ENCODE data around the gene CASD1.

The CASD1 gene

DNA sequence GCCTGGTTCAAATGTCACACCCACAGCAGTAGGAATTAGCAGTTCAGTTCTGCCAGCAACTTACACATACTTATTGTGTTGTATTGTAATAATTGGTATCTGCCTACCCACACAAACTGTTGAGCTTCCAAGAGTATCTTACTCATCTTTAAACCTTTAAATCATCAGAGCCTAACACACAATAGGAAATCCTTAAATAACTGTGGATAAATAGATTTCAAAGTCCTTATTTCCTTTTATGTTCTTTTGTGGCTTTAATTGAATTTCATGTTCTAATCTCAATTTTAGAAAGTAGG, 3.9 kb downstream of the CASD1 start:
- no peak for DNase-seq

DNA sequence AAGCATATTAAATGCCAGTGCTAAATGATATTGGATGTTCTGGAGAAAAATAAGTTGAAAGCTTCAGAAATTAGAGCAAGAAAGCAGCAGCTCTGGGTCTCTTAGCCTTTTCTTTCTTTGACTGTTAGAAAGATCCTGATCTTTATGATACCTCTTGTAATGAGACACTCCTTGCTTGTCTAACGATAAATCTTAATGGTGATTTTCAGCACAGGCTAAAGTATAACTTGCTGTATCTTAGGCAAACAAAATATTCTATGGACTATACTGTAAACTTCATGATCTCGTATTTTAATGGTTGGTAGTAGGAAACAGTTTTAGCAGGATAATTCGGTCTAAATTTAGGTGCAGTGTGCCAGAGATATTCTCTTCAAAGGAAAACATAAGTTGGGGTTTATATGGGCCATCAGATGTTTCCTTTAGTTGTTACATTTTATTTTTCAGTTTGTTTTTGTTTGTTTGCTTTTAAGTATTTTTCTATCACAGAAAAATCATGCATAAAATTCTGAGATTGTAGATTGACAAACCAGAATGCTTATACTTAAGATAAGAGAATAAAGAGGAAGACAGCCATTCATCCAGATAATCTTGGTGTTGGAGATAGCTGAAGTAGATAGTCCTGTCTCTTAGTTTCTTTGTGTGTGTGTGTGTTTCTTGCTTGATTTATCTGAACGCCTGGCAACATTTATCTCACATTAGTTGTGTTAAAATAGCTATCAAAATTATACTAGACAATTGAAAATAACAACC, 4.7 kb downstream of the CASD1 start:
- DNase-seq, result no peak

DNA sequence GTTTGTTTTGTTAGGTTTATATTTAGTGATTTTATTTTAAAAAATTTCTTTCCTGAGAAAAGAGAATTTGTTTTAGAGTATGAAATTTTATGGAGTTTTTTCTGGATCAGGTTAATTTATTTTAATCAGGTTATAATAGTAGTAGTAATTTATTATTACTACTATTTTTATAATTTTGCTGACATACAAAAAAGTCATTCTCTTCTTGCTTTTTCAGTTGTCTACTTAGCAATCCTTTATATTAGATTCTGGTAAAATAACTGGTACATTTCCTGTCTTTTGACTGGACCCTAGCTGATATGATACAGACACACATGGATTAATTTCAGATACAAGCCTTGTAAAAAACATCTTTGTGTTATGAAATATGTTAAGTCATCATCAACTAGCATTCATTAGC, 5.3 kb downstream of the CASD1 start:
- no peak for DNase-seq

DNA sequence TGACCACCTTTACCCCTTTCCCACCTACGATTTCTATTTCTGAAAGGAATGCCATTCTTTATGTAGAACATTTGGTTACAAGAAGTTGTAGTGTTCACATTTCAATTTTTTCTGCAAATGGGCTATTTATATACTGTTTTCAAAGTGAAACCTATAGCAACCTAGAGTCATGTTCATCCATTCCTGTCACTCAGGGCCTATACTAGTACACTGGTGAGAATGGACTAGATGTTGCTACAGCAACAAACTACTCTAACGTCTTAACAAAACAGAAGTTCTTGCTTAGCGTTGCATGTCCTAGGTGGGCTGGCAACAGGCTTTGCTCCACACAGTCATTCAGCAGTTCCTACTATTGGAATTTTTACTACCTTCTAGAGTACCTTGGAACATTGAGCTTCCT, 16.3 kb downstream of the CASD1 start:
- no peak for DNase-seq

DNA sequence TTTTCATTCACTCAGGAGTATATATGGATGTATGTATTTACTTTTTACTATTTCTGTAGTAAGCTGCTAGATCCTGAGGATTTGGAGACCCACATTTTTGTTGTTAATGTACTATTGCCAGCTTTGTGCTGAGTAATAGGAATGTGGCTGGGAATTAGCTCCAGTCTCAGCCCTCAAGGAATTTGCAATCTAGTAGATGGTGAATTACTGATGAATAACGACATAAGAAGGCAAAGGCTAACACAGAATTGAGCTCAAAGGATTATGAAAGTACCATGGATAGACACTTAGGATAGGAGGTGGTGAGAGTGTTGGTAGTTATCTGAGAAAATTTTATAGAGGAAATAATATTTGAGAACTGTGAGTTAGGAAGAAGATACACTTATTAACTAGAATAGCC, 19.9 kb downstream of the CASD1 start:
- DNase-seq, result no peak

DNA sequence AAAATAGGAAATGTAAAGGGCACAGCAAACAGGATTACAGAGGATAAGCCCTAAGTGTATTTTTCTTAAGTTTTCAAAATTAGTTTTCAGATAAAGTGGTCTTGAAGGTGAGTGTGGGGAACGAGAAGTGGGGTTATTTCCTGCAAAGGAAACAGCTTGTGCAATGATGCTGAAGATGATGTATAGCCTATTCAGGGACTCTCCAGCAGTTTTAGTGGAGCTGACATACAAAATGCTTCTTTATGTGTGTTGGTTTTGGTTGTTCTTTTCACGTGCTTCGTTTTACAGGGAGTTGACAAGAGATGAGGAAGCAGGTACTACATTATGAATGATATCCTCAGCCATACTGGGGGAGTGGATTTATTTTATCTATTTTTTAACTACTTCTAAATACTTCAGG, 20.5 kb downstream of the CASD1 start:
- no peak for DNase-seq

DNA sequence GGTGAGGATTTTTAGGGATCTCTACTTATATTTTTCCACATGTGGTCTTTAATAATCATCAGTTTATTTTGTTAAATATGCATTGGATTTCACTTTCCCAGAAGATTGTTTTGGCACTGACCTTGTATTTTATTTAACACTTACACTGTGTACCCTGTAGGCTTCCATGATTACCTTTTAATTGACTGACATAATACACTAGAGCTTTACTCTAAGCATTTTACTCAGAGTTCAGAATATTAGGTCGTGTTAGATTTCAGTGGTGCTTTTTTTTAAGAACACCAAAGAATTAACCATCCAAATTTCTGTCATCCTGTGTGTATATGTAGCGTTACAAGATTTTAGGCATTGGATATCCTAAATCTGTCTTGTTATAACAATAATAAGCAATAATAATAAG, 23.1 kb downstream of the CASD1 start:
- no peak for DNase-seq

DNA sequence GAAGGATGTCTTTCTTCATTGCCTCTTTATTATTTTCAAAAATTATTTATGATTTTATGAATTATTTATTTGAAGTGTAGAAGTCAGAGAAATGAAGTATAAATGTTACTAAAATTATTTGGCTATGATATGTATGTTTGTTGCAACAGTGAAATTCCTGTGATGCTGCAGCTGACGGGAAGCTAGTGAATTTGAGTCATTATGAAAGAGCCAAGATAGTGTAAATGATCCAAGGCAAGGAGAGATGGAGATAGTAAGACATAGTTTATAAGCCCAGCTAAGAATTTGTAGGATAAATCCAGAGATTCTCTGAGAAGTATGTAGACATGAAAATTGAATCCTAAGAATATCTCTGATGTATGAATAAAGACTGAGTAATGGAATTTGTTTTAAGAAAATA, 30.8 kb downstream of the CASD1 start:
- no peak for DNase-seq

DNA sequence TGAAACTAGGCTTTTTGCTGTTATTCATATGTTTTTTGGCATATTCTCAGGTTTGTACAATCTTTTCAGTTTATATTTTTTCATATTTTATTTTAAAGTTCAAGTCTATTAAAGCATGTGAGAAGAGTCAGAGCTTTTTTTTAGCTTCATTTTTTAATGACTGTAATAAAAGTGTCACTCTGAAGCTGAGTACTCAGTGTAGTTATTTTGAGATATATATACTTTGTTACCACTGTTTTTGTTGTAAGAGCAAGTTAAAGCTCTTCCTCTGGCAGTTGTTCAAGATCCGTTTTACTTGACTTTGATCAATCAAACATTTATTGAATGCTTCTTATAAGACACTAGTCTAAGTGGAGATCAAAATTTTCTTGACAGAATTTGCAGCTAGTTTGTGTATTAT, 37.5 kb downstream of the CASD1 start:
- no peak for DNase-seq

DNA sequence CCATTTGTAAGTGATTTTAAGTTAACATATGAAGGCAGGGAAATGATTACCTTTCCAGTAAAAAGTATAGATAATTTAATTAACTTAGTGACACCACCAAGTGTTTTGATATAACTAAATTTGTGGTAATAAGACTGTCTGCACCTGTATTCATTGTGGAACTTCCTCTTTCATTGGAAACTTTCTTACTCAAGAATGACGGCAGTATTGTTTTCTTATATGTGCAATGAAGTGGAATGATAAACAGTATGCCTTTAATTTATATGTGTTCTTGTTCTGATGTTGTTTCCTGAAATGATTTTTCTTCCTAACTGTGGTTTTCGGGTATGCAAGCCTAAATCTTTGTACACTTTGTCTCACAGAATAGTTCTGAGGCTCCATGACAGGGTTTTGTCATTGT, 46.4 kb downstream of the CASD1 start:
- DNase-seq, result no peak

DNA sequence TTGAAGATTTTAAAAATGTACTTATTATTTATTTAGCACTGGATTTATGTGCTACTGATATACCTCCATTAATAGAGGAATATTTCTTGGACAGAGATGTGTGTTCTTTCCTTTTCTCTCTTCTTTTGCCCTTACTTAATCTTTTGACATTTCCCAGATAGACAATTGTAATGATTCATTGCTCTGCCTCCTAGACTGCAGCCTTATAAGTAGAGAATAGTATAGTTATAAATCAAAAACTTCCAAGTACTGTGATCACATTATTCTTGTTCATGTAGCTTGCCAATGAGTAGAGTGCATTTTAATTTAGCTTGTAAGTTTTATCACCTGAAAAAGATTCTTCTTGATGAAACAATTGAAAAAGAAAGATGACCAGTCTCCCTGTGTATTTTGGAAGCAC, 47.6 kb downstream of the CASD1 start:
- DNase-seq, result no peak

DNA sequence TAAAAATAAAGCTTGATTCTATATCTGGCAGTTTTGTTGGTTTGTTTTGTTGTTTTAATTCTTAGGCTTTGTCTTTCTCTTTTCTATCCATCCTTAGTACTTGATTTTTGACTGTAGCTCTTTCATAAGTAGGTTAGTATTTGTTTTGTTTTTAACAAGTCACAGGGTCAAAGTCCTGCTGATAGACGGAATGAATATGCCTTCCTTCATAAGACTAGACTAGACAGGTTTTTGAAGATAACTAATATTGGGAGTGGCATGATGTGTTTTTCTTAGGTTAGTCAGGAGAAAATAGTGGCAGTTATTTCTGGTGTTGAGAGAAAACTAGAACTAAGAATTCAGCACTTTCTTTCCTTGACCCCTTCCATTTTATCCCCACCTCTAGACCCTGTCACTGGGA, 50.4 kb downstream of the CASD1 start:
- DNase-seq, result no peak

DNA sequence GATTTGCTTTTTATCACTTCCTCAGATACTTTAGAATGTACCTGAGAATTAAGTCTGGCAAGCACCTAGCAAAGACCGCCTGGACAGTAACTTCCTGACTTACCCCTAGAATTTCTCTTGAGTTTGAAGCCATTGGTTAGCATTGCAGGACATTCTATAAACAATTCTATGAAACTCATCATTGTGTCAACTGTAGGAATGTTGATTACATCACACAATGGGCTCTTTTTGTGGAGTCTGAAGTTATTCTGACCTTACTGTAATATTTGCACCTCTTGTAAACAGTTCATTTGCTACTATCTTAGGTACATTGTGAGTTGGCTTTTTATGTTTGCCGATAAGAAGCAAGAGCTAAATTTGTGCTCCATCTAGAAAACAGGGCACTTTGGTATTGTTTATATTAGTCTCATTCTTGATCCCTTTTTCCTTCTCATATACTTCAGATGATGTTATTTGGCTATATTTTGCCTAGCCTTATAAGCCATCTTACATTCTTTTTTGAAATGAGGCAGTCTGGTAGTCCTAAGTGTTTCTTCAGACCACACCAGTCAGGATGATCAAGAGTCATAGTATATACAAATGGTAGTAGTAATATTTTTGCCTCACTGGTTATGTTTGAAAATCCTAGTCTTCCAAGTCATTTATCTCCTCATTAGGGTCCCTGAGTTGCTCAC, 52.4 kb downstream of the CASD1 start:
- no peak for DNase-seq

DNA sequence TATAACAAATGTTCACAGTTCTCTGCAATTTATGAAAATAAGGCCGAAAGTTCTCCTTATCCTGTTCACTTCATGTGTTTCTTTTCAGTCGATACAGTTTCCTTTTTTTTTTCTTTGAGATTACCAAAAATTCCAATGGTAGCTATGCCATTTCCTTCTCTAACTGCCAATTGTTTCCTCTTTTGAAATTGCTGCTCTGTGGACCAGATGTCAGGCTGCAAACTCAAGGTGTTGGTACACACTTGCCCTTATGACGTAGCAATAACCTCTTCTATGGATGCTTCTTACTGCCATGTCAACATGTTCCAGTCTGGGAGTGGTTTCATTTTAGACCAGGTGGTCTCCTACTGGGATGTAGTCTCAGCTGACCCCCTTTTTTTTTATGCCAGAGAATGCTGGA, 52.9 kb downstream of the CASD1 start:
- no peak for DNase-seq

DNA sequence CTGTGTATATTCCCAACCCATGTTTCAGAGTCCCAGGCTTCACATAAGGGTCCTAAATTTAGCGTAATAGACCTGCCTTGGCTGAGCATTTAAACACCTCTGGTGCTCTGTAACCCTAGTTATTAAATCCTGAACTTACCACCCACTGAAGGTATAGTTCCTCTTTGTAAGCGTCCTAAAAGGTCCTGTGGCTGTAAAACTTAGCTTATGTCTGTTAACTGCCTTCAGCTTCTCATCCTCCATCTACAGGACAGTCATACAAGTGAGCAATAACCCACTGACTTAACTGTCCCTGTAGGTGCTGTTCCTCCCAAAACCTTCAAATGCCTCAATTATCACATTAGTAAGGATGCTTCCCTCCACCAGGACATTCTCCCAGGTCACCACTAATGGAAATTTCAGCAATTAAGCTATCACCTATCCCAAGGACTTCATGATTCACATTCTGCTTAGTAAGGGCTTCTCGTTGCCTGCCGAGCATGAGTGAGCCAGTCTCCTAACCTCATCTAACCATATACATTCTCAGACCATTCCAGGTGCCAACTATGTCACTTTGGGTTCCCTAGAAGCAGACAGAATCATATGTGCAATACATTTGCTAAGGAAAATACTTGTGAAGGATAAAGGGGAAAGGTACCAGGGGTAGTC, 55.8 kb downstream of the CASD1 start:
- DNase-seq, result no peak

DNA sequence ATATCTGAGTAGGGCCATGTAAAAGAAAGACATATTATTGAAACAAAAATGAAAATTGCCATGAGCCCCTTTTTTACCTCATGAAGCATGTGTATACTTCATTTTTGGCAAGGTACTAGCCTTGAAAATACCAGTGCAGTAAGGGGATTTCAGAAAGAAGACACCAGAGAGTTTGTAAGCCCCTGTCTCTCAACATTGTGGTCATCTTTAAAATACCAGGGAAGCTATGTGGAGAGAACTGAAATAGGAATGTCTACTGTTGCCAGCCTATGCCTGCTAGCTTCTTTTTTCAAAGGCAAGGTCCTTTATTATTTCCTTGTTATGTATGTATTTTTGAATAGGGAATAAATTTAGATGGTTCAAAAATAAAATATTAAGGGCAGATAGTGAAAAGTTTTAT, 57.8 kb downstream of the CASD1 start:
- DNase-seq, result no peak

DNA sequence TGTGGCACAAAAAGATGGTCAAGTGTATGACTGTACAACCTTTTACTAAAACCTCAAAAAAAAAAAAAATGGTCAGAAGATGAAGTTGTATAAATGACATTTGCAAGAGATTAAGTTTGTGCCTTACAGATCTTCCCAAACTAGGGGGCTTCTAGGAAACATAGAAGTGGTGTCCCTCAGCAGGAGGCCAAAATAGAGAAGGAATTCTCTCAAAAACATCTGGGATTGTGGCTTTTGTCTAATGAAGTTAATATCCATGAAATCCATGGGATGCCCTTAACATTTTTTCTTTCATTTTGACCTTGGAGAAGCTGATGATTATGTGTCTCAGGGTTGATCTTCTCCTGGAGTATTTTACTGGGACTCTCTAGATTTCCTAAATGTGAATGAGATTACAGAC, 62.2 kb downstream of the CASD1 start:
- no peak for DNase-seq

DNA sequence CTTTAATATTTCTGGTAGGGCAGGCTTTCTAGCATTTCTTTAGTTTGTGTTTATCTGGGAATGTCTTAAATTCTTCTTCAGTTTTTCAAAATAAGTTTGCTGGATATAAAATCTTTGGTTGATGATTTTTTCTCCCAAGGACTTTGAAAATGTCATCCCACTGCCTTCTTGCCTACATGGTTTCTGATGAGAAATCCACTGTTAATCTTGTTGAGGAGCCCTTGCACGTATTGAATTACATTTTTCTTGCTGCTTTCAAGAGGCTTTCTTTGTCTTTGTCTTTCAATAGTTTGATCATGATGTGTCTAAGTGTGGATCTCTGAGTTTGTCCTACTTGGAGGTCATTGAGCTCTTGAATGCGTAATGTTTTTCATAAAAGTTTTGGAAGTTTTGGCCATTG, 66.0 kb downstream of the CASD1 start:
- no peak for DNase-seq

DNA sequence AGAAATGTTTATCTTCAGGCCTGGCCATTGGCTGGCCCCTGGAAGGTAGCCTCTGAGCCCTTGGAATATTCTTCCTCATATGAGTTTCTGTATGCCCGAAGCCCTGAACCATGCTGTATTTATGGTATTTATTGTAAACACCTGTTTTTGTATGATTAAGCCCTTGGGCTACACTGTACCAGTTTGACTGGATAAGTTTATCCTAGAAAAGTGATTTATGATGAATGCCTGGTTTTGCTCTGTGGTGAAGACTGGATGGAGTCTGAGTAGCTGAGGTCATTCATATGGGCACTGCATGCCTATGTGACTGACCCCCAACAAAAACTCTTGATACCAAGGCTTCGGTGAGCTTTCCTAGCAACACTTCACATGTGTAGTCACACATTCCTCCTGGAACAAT, 66.7 kb downstream of the CASD1 start:
- no peak for DNase-seq

DNA sequence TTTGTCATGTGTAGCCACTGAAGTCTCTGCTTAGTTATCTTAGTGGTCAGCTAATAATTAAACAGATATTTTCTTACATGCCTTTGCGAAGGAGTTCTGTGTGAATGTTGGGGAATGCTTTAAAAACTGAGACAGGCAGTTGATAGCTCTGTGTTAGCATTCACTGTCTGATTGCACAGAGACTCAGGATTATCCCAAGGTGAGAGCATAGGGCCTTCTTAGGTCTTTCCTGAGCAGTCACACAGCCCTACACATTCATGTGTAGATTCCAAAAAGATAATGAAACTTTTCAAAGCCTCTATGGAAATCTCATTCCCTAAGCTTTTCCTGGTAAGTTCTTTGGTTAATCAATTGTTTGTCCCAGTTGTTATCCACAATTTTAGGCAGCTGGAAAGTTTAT, 67.7 kb downstream of the CASD1 start:
- DNase-seq, result no peak

DNA sequence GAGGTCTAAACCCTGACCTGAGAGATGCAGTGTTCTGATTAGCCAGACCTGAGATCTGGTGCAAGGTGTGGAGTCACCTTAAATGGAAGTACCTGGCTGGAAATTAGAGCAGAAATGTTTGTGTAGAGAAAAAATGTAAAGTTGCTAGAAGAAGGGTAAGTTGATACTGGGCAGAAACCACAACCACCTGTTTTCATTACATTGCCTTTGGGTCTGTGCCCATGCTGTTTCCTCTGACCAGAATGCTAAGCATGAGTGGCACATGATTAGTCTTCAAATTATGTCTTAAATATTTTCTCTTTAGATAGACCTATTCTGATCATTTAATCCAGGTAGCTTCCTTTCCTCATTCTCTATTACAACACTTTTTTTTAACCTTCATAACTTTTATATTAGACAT, 69.0 kb downstream of the CASD1 start:
- no peak for DNase-seq

DNA sequence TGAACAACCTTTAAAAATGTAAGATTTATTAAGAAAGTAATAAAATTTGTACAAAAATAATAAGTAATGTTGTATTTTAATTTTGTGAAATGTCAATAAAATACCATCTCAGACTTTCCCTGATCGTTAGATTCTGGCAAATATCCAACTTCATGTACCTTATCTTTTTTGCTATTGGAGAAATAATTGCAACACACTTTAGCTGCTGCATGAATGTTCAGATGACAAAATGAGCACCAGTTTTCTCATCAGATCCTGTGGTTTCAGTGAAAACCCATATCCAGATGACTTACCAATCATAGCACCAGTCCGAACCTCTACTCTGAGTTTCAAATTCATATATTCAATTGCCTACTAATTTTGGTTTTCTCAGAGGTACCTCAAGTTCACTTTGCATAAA, 69.9 kb downstream of the CASD1 start:
- DNase-seq, result no peak

DNA sequence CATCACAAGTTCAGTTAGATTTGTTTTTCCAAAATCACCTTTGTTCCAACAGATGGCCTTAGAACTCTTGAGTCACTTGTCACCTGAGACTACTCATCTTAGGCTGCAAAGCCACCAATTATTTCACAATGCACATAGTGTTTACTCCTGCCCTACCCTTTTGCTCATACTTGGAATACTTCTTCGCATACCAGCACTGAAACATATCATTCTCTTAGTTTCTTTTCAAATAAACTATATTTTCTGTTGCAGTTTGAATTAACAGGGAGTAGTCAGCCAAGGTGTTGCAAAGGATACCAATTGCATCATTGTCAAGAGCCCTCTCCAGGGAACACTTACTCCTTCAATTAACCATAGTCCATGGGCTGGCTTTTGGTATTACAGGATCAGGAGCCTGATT, 71.0 kb downstream of the CASD1 start:
- DNase-seq, result no peak

DNA sequence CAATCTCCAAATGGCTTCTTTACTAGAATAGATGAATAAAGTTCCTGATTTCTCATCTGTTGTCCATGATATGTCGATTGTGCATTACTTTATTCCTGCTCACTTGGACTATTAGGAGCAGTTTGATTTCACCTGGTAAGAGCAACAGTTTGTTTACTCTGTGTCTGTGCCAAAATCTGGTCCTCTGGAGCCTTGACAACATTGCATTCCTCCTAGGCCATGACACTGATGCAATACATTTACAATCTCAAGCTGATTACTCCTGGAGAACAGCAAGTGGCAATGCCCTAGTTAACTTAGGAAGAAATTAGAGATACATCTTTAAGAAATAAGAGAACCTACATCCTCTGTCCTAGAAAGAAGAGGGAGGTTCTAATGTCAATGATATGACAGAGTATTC, 74.5 kb downstream of the CASD1 start:
- DNase-seq, result no peak

DNA sequence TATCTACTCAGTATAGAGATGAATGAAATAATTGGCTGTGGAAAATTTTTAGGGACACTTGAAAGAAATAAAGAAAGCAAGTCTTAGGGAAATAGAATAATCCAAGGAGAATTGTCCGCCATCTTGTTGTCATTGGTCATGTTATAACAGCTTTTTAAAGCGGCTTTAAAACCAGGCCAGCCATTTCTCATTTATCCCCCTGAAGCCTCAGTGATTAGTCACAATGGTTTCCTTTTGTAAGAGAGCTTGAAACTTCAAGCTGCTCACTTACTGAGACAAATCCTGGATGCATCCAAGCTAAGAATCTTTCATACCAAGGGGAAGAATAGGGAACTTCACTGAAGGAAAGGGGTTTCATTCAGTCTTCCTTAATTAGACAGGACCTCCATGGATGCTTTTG, 78.5 kb downstream of the CASD1 start:
- no peak for DNase-seq
